WI38 (cell line): ENCODE measurements around the gene DVL2.
A peak's percentile ranks its signal among the peaks of the same experiment; 100 is the strongest.

Source experiments
- H3K4me3 ChIP-seq: 2 replicates; pipeline ENCODE4 v1.5.1; 2011; ENCODE audit warnings: low read depth, mild to moderate bottlenecking, control low read depth, low read length
- CTCF ChIP-seq: IDR thresholded peaks from 2 replicates; pipeline ENCODE4 v1.5.1; 2012; ENCODE audit warnings: low read depth, mild to moderate bottlenecking, control low read depth, low read length

The DVL2 gene

GRCh38 chr17:7260651-7261378 is 26.5 kb upstream of the DVL2 start:
- no peak for TF ChIP-seq CTCF
- H3K4me3 ChIP-seq, result no peak overlapping the region

- no peak for TF ChIP-seq CTCF
- no peak overlapping the region for H3K4me3 ChIP-seq
Measured at GRCh38 chr17:7260151-7260550, 25.8 kb upstream of the DVL2 start.

- H3K4me3 ChIP-seq, result no peak overlapping the region
- TF ChIP-seq CTCF, result no peak
Measured at GRCh38 chr17:7259555-7259889, 25.2 kb upstream of the DVL2 start.

- H3K4me3 ChIP-seq, result no peak overlapping the region
- TF ChIP-seq CTCF, result no peak
Measured at GRCh38 chr17:7258731-7259554, 24.6 kb upstream of the DVL2 start.

GRCh38 chr17:7256766-7257456 is 22.6 kb upstream of the DVL2 start:
- TF ChIP-seq CTCF, result no peak
- H3K4me3 ChIP-seq, result no peak overlapping the region

GRCh38 chr17:7254511-7254910 is 20.2 kb upstream of the DVL2 start:
- TF ChIP-seq CTCF, result no peak
- no peak overlapping the region for H3K4me3 ChIP-seq

GRCh38 chr17:7253082-7253481 is 18.8 kb upstream of the DVL2 start:
- TF ChIP-seq CTCF, result no peak
- H3K4me3 ChIP-seq, result peak overlapping the region; percentile 94
